Stimulated activated memory B cell treated with anti-CD40 and anti-IgM and Interleukin-4, amounts not matched to agents 10 μg/mL and 1 μg/mL and 100 μg/mL, for 72 hours (primary cell): ENCODE results near the gene PIK3AP1.

Experiments used
- ATAC-seq: fragments of 150-1000 bp; cut with Tn5 transposase; 2 replicates; pipeline ENCODE4 v1.10.0; 2021
- H3K27ac Mint-ChIP-seq: one replicate; pipeline ENCODE4 v1.8.0; 2022; ENCODE audit warnings: mild to moderate bottlenecking, mixed read lengths
- H3K27me3 Mint-ChIP-seq: one replicate; pipeline ENCODE4 v1.8.0; 2022; ENCODE audit warnings: mixed read lengths
- H3K36me3 Mint-ChIP-seq: one replicate; pipeline ENCODE4 v1.8.0; 2022; ENCODE audit warnings: mixed read lengths
- H3K4me1 Mint-ChIP-seq: one replicate; pipeline ENCODE4 v1.8.0; 2022; ENCODE audit warnings: mixed read lengths
- H3K4me3 Mint-ChIP-seq: one replicate; pipeline ENCODE4 v1.8.0; 2022; ENCODE audit warnings: mild to moderate bottlenecking, moderate library complexity, mixed read lengths
- H3K9me3 Mint-ChIP-seq: one replicate; pipeline ENCODE4 v1.8.0; 2022; ENCODE audit warnings: mixed read lengths

PIK3AP1 gene

DNA sequence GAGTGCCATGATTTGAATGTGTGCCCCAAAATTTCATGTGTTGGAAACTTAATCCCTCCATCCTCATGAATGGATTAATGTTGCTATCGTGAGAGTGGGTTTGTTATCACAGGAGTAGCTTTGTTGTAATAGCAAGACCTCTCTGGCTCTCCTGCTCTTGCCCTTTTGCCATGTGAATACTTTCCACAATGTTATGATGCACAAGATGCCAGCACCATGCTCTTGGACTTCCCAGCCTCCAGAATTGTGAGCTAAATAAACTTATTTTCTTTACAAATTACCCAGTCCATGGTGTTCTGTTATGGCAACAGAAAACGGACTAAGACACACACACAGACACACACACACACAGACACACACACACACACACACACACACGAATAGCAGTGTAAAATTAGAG is 82.2 kb downstream of the PIK3AP1 start:
- no peaks in the 10 kb centered on the region for H3K9me3 Mint-ChIP-seq
- no peak overlapping the region for H3K4me3 Mint-ChIP-seq
- H3K36me3 Mint-ChIP-seq: peaks cover 47% of the 10 kb centered on the region
- H3K27me3 Mint-ChIP-seq: no peaks in the 10 kb centered on the region
- H3K27ac Mint-ChIP-seq: peak overlapping the region; percentile 52
- ATAC-seq: no peak
- H3K4me1 Mint-ChIP-seq: peaks cover 24% of the 10 kb centered on the region

DNA sequence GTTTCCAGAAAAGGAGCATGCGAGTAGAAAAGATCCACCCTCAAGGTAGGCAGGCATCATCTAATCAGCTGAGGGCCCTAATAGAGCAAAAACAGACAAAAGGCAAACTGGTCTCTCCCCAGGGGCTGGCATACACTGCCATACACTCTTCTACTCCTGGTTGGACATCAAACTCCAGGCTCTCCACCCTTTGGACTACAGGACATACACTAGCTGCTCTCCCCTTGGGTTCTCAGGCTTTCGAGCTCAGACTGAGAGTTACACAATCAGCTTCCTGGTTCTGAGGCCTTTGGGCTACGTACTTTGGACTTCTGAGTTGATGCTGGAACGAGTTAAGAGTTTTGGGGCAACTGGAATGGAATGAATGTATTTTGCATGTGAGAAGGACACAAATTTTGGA is 82.6 kb downstream of the PIK3AP1 start:
- peaks cover 47% of the 10 kb centered on the region for H3K36me3 Mint-ChIP-seq
- H3K4me1 Mint-ChIP-seq: peaks cover 19% of the 10 kb centered on the region
- H3K9me3 Mint-ChIP-seq: no peaks in the 10 kb centered on the region
- no peaks in the 10 kb centered on the region for H3K27me3 Mint-ChIP-seq
- no peak for ATAC-seq
- no peak overlapping the region for H3K4me3 Mint-ChIP-seq
- peak overlapping the region; percentile 52 for H3K27ac Mint-ChIP-seq

DNA sequence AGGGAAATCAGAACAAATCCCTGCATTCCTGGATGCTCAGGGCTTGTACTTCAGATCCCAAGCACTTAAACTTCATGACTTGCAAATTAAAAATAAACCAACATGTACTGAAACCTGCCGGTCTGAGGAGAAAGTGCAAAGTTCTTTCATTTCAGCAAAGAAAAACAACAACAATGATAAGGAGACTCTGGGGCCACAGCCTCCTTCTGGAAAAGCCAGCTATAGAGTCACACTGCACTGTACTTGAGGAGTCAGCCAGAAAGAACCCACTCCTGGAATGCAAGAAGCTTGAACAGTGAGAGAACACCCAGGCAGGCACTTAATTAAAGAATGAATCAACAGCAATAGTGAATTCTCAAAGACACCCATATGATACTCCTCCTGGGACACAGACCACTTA is 83.8 kb downstream of the PIK3AP1 start:
- Mint-ChIP-seq H3K4me3 (no peak overlapping the region), H3K27ac (peak overlapping the region; percentile 52), H3K4me1 (peaks cover 11% of the 10 kb centered on the region), H3K9me3 (no peaks in the 10 kb centered on the region), H3K36me3 (peaks cover 39% of the 10 kb centered on the region), H3K27me3 (no peaks in the 10 kb centered on the region)
- ATAC-seq: no peak

DNA sequence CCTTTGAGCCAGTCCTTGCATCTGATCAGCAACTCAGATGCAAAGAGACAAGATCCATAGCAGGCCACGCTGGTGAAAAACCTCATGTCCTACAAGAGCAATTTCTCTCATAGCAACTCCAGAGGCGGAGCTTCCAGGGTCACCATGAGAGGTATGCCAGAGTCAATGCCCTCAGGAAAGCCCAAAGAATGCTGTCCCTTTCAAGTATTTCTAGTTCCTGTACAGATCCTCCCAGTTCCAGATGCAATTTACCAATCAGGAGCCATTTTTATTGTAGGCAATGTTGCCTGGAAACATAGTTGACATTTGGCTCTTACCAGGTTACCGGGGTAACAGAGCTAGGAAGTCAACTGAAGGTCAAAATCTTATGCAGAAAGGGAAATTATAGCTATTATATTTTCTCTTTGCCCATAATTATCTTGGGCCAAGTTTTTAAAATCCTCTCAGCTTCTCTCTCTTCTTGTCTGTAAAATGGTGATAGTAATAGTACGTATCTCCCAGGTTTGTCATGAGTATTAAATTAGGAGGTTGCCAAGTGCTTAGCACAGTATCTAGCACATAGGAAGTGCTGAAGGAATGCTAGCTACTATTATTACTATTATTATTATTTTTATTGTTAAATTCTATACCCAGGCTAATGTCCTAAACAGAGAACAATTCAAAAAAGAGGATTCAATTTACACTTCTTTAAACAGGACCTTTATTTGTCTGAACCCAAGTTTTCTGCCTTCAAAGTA is 87.2 kb downstream of the PIK3AP1 start:
- peaks cover 7% of the 10 kb centered on the region for H3K4me1 Mint-ChIP-seq
- no peak for ATAC-seq
- no peaks in the 10 kb centered on the region for H3K9me3 Mint-ChIP-seq
- H3K27me3 Mint-ChIP-seq: no peaks in the 10 kb centered on the region
- no peak overlapping the region for H3K27ac Mint-ChIP-seq
- peaks cover 49% of the 10 kb centered on the region for H3K36me3 Mint-ChIP-seq
- H3K4me3 Mint-ChIP-seq: no peak overlapping the region

DNA sequence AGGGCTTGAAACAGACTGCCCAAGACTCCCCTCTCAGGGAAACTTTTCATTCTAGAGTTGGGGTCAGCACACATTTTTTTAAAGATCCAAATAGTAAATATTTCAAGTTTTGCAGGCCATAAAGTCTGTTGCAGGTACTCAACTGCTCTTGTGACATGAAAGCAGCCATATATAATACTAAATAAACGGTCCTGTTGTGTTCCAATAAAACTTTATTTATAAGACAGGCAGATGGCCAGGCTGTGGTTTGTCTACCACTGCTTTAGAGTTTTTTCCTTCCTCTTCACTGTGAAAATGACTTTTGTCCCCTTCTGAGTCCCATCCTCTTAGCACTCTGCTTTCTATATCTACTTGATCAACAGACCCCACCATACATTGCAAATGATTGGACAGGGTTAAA is 93.0 kb downstream of the PIK3AP1 start:
- Mint-ChIP-seq H3K4me3 (no peak overlapping the region), H3K27me3 (no peaks in the 10 kb centered on the region), H3K27ac (peak overlapping the region; percentile 40), H3K4me1 (no peaks in the 10 kb centered on the region), H3K9me3 (no peaks in the 10 kb centered on the region), H3K36me3 (peaks cover 66% of the 10 kb centered on the region)
- ATAC-seq: no peak

DNA sequence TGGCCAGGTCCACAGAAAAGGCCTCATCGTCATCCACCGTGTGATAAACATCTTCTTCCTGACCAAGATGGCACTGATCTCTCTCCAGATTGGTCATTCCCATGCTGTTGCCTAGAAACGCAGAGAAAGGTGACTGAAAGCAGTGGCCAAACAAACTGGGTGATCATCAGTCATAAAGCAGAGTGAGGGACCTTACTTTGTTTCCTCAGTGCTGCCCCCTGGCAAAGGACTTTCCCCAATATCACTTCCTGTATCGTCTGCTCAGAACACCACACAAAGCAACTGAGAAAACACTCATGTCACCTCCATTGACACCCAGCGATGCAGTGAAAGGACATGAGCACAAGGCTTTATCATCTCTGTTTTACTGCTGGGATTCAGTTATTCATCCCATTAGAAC is 93.5 kb downstream of the PIK3AP1 start:
- H3K4me3 Mint-ChIP-seq: no peak overlapping the region
- H3K27me3 Mint-ChIP-seq: no peaks in the 10 kb centered on the region
- peak overlapping the region; percentile 40 for H3K27ac Mint-ChIP-seq
- no peak for ATAC-seq
- H3K36me3 Mint-ChIP-seq: peaks cover 69% of the 10 kb centered on the region
- H3K4me1 Mint-ChIP-seq: no peaks in the 10 kb centered on the region
- no peaks in the 10 kb centered on the region for H3K9me3 Mint-ChIP-seq

DNA sequence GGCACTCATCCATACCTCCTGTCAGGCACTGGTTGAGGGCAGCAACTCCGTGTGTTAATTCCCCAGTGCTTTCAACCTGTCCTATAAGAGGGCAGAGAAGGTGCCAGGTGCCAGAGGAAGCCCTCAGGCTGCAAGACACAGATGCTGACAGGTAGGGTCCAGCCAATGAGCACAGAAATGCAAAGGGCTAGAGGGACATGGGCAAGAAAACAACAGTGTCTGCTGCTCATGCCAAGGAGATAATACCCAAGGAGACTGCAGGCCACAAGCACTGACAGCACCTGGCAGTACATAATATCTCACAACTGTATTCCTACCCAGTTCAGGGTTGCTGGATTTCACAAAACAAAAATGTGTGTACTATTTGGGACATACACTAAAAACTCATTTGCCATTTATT is 95.1 kb downstream of the PIK3AP1 start:
- Mint-ChIP-seq H3K9me3 (no peaks in the 10 kb centered on the region), H3K4me3 (no peak overlapping the region), H3K27ac (peak overlapping the region; percentile 33), H3K27me3 (no peaks in the 10 kb centered on the region), H3K36me3 (peaks cover 69% of the 10 kb centered on the region), H3K4me1 (no peaks in the 10 kb centered on the region)
- no peak for ATAC-seq

DNA sequence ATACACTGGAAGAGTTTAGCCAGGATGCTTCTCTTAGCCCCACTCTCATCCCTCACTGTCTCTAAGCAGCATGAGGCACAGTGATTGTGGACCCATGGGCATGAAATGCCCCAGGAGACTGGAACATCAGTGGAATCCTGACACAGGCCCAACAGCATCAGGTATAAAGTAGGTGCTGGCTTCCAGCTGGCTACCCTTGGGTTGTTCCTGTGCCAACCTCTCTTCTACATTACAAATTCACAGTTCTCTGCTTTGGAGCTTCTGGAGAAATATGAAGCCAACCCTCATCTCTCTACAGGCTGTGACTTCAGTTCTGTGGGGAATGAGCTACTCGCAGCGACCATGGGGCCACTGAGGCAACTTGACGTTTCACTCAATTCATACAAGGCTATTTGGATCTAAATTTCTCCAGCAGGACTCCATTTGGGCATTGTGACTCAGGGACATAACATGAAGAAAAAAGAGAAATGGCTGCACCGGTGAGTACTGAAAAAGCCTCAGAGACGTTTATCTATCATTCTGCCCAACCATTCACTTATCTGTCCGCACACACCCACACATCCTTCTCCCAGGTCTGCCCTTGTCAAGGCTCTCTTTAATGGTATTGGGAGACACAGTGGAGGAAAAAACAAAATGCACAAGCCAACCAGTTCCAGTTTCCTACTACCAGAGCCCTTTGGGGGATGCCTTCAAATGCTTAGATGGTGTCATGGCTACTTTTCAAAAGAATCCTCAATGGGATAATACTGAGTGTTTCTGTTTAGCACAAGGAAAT is 98.1 kb downstream of the PIK3AP1 start:
- Mint-ChIP-seq H3K4me1 (no peaks in the 10 kb centered on the region), H3K36me3 (peaks cover 65% of the 10 kb centered on the region), H3K9me3 (no peaks in the 10 kb centered on the region), H3K4me3 (no peak overlapping the region), H3K27ac (no peak overlapping the region), H3K27me3 (no peaks in the 10 kb centered on the region)
- no peak for ATAC-seq

DNA sequence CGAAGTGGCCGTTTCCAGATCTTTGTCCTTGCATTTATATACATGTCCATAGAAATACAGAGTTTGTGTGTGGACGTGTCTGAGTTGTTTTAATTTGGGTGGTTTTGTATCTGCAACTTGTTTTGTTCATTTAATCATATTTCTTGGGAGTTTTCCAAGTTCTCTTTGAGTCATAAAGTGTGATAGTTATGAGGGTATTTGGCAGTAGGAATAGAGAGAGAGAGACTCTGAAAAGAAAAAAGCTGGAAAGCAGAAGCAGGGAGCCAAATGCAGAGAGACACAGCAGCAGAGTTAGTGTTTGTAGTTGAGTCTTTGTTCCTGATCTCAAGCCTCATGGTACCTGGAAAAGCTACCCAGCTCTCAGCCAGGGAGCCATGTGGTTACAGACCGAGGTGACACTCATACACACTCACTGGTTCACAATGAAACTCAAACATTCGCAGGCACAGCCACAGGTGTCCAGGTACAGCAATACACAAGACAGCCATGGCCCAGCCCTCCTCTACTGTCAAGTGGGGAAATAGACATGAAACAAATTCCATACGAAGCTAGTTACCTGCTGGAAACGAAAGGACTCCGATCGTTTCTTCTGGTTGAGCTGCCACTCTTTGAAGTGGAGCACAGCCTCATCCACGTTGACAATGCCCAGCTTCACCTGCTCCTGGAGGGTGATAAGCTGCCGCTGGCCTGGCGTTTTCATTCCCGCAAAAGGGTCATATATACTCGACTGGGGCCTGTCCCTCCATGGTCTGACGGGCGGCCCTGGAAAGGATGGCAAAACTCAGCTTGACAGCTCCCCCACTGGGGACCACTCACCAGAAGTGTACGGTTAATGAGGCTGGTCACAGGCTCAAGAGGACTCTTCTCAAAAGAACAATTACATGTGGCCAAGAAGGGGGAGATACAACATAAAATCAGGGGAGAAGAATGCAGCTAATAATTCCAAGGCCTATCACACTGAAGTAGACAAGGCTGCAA is 100.2 kb downstream of the PIK3AP1 start:
- Mint-ChIP-seq H3K27ac (peak overlapping the region; percentile 1), H3K27me3 (no peaks in the 10 kb centered on the region), H3K36me3 (peaks cover 70% of the 10 kb centered on the region), H3K4me3 (no peak overlapping the region), H3K4me1 (no peaks in the 10 kb centered on the region), H3K9me3 (no peaks in the 10 kb centered on the region)
- ATAC-seq: no peak

DNA sequence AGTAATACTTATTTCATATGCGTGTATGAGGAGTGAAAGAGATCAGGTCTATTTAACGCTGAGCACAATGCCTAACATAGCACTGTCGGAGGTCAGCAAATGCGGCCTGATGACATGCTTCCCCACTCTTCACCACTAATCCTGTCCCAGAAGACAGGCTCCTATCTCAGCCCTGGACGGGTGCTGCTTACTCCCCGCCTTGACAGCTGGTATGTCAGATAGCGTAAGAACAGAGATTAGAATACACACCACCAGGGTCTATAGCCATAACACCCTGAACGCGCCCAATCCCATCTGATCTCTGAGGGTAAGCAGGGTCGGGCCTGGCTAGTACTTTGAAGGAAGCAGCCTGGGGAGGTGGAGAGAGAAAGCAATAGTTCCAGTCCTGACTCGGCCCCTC is 101.2 kb downstream of the PIK3AP1 start:
- Mint-ChIP-seq H3K27me3 (no peaks in the 10 kb centered on the region), H3K4me1 (no peaks in the 10 kb centered on the region), H3K9me3 (no peaks in the 10 kb centered on the region), H3K27ac (peak overlapping the region; percentile 1), H3K4me3 (no peak overlapping the region), H3K36me3 (peaks cover 73% of the 10 kb centered on the region)
- ATAC-seq: no peak

DNA sequence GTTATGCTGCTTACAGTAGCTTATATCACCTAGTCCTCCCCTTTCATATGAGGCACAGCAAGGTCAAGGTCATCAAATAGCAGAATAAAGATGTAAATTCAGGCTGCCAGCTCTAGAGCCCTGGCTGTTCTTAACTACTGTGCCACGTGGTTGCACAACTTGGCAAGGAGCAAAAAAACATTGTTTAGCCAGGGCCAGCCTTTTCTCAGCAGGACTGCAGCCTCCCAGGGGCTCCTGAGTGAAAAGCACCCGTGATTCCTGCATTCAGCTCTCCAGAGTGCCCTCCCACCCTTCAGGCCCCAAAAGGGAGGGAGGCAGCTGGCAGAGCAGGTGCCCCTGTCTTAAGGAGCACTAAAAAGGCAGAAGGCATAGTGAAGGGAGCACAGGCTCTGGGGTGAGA is 101.7 kb downstream of the PIK3AP1 start:
- H3K4me3 Mint-ChIP-seq: no peak overlapping the region
- H3K36me3 Mint-ChIP-seq: peaks cover 72% of the 10 kb centered on the region
- H3K9me3 Mint-ChIP-seq: no peaks in the 10 kb centered on the region
- no peaks in the 10 kb centered on the region for H3K27me3 Mint-ChIP-seq
- H3K4me1 Mint-ChIP-seq: no peaks in the 10 kb centered on the region
- ATAC-seq: no peak
- H3K27ac Mint-ChIP-seq: no peak overlapping the region

DNA sequence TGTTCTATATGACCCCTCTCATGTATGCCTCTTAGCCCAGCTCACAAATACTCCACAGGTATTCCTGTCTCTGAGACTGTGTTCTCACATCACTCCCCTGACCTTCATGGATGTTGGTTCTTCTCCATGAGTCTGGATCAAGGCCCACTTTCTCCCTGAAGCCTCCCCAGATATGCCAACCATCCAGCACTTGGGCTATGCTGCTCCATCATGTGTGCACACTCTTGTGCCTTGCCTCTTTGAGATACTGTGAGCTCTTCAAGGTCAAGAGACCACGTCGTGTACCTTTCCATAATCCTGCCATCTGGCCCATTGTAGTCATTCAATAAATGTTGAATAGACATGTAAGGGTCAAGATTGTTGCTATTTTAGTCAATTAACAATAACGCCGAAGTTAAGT is 103.4 kb downstream of the PIK3AP1 start:
- no peak for ATAC-seq
- peaks cover 69% of the 10 kb centered on the region for H3K36me3 Mint-ChIP-seq
- H3K27me3 Mint-ChIP-seq: no peaks in the 10 kb centered on the region
- H3K9me3 Mint-ChIP-seq: no peaks in the 10 kb centered on the region
- no peak overlapping the region for H3K4me3 Mint-ChIP-seq
- H3K27ac Mint-ChIP-seq: peak overlapping the region; percentile 34
- no peaks in the 10 kb centered on the region for H3K4me1 Mint-ChIP-seq

DNA sequence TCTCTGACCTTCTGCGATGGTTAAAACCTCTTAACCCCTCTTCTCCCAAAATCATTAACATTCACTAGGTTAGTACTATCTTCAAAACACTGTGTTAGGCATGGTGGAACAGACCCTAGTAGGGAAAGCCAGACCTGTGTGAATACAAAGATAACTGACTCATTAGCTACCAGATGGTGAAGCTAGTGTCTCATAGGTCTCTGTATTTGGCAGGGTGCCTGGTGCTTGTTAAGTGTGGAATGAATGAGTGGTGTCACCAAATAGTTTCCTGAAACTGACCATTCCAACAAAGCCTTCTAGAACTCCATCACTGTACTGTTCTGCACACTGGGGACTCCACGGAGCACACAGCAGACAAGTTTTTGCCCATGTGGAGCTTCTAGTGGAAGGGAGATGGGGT is 105.8 kb downstream of the PIK3AP1 start:
- no peaks in the 10 kb centered on the region for H3K27me3 Mint-ChIP-seq
- no peaks in the 10 kb centered on the region for H3K4me1 Mint-ChIP-seq
- no peaks in the 10 kb centered on the region for H3K9me3 Mint-ChIP-seq
- no peak overlapping the region for H3K4me3 Mint-ChIP-seq
- ATAC-seq: no peak
- H3K27ac Mint-ChIP-seq: peak overlapping the region; percentile 25
- peaks cover 54% of the 10 kb centered on the region for H3K36me3 Mint-ChIP-seq

DNA sequence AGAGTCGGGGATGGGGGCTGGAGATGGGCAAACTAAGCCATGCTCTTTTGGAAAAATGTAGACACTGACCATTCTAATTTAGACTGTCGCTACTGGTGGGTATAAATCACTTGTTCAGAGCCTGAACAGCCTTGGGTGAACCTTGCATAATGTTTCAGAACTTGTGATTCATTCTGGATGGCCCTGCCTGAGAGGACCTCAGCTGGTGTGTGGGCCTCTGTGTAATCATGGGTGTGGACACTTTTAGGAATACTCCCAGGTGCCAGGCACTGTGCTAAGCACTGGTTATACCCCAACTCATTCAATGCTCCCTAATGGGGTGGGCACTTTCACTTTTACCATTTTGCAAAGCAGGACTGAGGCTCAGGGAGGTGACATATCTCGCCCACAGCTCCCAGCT is 106.7 kb downstream of the PIK3AP1 start:
- no peak overlapping the region for H3K27ac Mint-ChIP-seq
- peaks cover 55% of the 10 kb centered on the region for H3K36me3 Mint-ChIP-seq
- no peaks in the 10 kb centered on the region for H3K27me3 Mint-ChIP-seq
- no peaks in the 10 kb centered on the region for H3K4me1 Mint-ChIP-seq
- no peak overlapping the region for H3K4me3 Mint-ChIP-seq
- no peaks in the 10 kb centered on the region for H3K9me3 Mint-ChIP-seq
- no peak for ATAC-seq
